Stomach smooth muscle (tissue), 2 donors: ENCODE results near the gene TAAR6.

Source experiments
- H3K27ac ChIP-seq: one replicate; pipeline ENCODE4 v1.7.0; 2013; ENCODE audit warnings: mild to moderate bottlenecking, low read length, inconsistent platforms
- H3K27me3 ChIP-seq, 2 donors: one replicate each; pipeline ENCODE4 v1.7.0; 2013; ENCODE audit warnings: low read length in 2 of 2; ENCODE audit not compliant: insufficient read depth in 2 of 2, control insufficient read depth in 1 of 2
- H3K36me3 ChIP-seq, 2 donors: one replicate each; pipeline ENCODE4 v1.7.0; 2013; ENCODE audit warnings: low read length in 2 of 2; ENCODE audit not compliant: control insufficient read depth in 2 of 2, insufficient read depth in 2 of 2
- H3K4me1 ChIP-seq: one replicate; pipeline ENCODE4 v1.7.0; 2013; ENCODE audit warnings: low read length; ENCODE audit not compliant: control insufficient read depth, insufficient read depth
- H3K4me3 ChIP-seq, 2 donors: one replicate each; pipeline ENCODE4 v1.7.0; 2013; ENCODE audit warnings: low read length in 2 of 2
- H3K9ac ChIP-seq, 2 donors: one replicate each; pipeline ENCODE4 v1.7.0; 2013; ENCODE audit warnings: low read length in 2 of 2, mild to moderate bottlenecking in 1 of 2
- H3K9me3 ChIP-seq, 2 donors: one replicate each; pipeline ENCODE4 v1.7.0; 2013; ENCODE audit warnings: low read length in 2 of 2; ENCODE audit not compliant: control insufficient read depth in 2 of 2
- donor health status: healthy.
- donor health status: Pancreatic carcinoma.

TAAR6 gene

DNA sequence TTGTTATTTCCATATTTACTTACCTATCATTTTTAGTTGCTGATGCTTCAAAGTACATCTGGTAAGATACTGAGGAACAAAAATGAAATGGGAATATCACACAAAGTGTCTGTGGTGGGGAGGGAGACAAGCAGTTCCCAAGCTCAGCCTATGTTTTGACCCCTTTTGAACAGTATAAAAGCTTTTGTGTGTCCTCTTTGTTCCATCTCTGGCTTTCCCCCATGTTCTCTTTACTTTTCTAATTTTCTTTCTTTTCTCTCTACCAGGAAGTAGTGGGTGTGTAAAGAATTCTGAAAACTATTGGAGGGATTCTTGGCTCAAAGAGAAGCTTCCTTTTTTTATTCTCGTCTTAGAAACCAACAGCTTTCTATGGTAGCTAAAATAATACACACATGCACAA, 46.6 kb downstream of the TAAR6 start:
- Histone ChIP-seq H3K4me3 (no peak overlapping the region), H3K27me3 (no peaks in the 10 kb centered on the region), H3K9me3 (no peaks in the 10 kb centered on the region), H3K36me3 (no peaks in the 10 kb centered on the region), H3K27ac (no peak overlapping the region), H3K9ac (no peak overlapping the region), H3K4me1 (no peaks in the 10 kb centered on the region)
